Nephron (organoid): ENCODE data around the gene VEZF1.

Experiments used
- H3K27ac Mint-ChIP-seq, 3 experiments: 2 replicates each; pipeline ENCODE4 v1.8.0; 2020; ENCODE audit warnings: mixed read lengths in 3 of 3, mild to moderate bottlenecking in 2 of 3, moderate library complexity in 1 of 3
- H3K27me3 Mint-ChIP-seq: 2 replicates; pipeline ENCODE4 v1.8.0; 2021; ENCODE audit warnings: low read depth, mild to moderate bottlenecking, moderate library complexity, mixed read lengths
- H3K36me3 Mint-ChIP-seq: 2 replicates; pipeline ENCODE4 v1.8.0; 2020; ENCODE audit warnings: low read depth, mixed read lengths
- H3K4me1 Mint-ChIP-seq: 2 replicates; pipeline ENCODE4 v1.8.0; 2020; ENCODE audit warnings: mixed read lengths
- H3K4me3 Mint-ChIP-seq, 3 experiments: 2 replicates each; pipeline ENCODE4 v1.8.0; 2020; ENCODE audit warnings: mild to moderate bottlenecking in 3 of 3, mixed read lengths in 3 of 3, moderate library complexity in 2 of 3
- H3K9me3 Mint-ChIP-seq: 2 replicates; pipeline ENCODE4 v1.8.0; 2020; ENCODE audit warnings: mixed read lengths
- CTCF ChIP-seq, 3 experiments: fragments of 200-600 bp; sonication (generic); IDR thresholded peaks; one replicate each; pipeline ENCODE4 v1.5.0; 2021; ENCODE audit warnings: antibody characterized with exemption in 3 of 3; ENCODE audit not compliant: unreplicated experiment in 3 of 3

Gene VEZF1

DNA sequence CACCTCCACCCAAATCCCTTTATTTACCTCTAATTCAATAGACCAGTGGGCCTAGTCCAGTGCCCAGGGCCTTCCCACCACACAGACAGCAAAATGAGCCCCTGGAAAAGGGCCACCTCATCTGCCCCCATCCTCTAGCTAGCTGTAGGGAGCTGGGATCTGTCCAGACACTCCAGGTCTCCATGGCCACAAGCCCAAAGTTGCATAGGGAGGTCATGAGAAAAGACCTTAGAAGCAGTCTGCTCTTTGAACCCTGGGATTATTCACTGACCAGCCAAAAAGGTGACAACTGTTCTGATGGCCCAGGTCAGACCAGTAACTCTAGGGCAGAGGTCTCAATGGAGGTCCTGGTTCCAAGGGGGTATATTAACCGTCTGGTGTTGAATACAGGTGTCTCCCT, 34.8 kb downstream of the VEZF1 start:
- H3K4me1 Mint-ChIP-seq = peaks cover 67% of the 10 kb centered on the region
- no peaks in the 10 kb centered on the region for H3K9me3 Mint-ChIP-seq
- peak overlapping the region; percentile 87 to 93 (median 90) for H3K4me3 Mint-ChIP-seq
- TF ChIP-seq CTCF (IDR thresholded peaks at IDR 0.05; ENCODE audit: unreplicated experiment in 3 of 3) = no peak
- H3K27me3 Mint-ChIP-seq = peaks cover 12% of the 10 kb centered on the region
- H3K36me3 Mint-ChIP-seq = no peaks in the 10 kb centered on the region
- H3K27ac Mint-ChIP-seq = peak overlapping the region; percentile 75 to 90 (median 86)

DNA sequence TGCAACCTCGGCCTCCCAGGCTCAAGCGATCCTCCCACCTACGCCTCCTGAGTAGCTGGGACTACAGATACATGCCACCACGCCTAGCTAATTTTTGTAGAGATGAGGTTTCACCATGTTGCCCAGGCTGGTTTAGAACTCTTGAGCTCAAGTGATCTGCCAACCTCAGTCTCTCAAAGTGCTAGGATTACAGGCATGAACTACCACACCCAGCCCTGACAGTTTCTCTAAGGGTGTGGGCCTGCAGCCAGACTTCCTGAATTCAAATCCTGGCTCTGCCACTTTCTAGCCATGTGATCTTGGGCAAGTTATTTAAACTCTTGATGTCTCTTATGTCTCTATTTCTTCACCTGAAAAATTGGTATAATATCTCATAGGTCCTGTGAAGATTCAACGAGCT, 38.4 kb downstream of the VEZF1 start:
- no peak overlapping the region for H3K4me3 Mint-ChIP-seq
- no peaks in the 10 kb centered on the region for H3K36me3 Mint-ChIP-seq
- H3K4me1 Mint-ChIP-seq = peaks cover 73% of the 10 kb centered on the region
- H3K27me3 Mint-ChIP-seq = no peaks in the 10 kb centered on the region
- no peaks in the 10 kb centered on the region for H3K9me3 Mint-ChIP-seq
- no peak for TF ChIP-seq CTCF (IDR thresholded peaks at IDR 0.05; ENCODE audit: unreplicated experiment in 3 of 3)
- peak overlapping the region in 2 of 3 experiments; percentile 25 to 32 for H3K27ac Mint-ChIP-seq

GRCh38 chr17:57948555-57949420, 39.3 kb downstream of the VEZF1 start:
- H3K27me3 Mint-ChIP-seq = no peaks in the 10 kb centered on the region
- H3K27ac Mint-ChIP-seq = peak overlapping the region; percentile 45 to 90 (median 79)
- H3K9me3 Mint-ChIP-seq = no peaks in the 10 kb centered on the region
- H3K4me1 Mint-ChIP-seq = peaks cover 72% of the 10 kb centered on the region
- H3K4me3 Mint-ChIP-seq = peak overlapping the region in 2 of 3 experiments; percentile 4 to 37
- no peaks in the 10 kb centered on the region for H3K36me3 Mint-ChIP-seq
- TF ChIP-seq CTCF (IDR thresholded peaks at IDR 0.05; ENCODE audit: unreplicated experiment in 3 of 3) = no peak

DNA sequence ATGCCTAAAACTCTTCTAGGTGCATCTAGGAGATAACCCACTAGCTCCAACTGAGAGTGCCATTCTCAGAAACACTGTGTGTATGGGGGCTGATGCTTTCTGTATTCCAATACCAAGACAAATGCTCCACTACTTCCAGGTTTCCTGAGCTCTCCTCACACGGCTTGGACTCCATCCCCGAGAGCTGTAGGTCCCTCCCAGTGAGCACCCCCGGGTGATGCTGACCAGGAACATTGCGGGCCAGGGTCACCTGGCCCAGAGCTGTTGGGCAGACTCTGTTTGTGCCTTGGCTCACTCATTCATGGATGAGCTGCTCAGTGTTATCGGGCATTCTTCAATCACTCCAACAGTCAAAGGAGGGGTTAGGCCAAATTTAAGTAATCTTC, 39.9 kb downstream of the VEZF1 start:
- Mint-ChIP-seq H3K4me3 (peak overlapping the region in 1 of 3 experiments; percentile 37), H3K27me3 (no peaks in the 10 kb centered on the region), H3K4me1 (peaks cover 72% of the 10 kb centered on the region)

GRCh38 chr17:57947369-57947768, 40.7 kb downstream of the VEZF1 start:
- Mint-ChIP-seq H3K4me1 (peaks cover 67% of the 10 kb centered on the region), H3K36me3 (no peaks in the 10 kb centered on the region), H3K9me3 (no peaks in the 10 kb centered on the region), H3K27ac (peak overlapping the region; percentile 75 to 88 (median 84)), H3K27me3 (no peaks in the 10 kb centered on the region), H3K4me3 (peak overlapping the region in 2 of 3 experiments; percentile 70)
- TF ChIP-seq CTCF (IDR thresholded peaks at IDR 0.05; ENCODE audit: unreplicated experiment in 3 of 3) = no peak

More for the DNA sequence above, 39.9 kb downstream of the VEZF1 start:
- TF ChIP-seq CTCF (IDR thresholded peaks at IDR 0.05; ENCODE audit: unreplicated experiment in 3 of 3) = no peak
- peak overlapping the region; percentile 45 to 90 (median 79) for H3K27ac Mint-ChIP-seq
- H3K9me3 Mint-ChIP-seq = no peaks in the 10 kb centered on the region
- no peaks in the 10 kb centered on the region for H3K36me3 Mint-ChIP-seq
